K562 treated with DMSO at 1 percent for 48 hours (cell line): ENCODE results near the gene HK2. TPM values are rescaled to one million over a fixed set of nuclear protein-coding genes. Genes with fewer than 3 reads are reported as not detected.

ENCODE experiments used
- total RNA-seq: library from RNA; unstranded; fragments of 300-600 nt; gene quantifications from 2 replicates; pipeline ENCODE4 v1.2.3, GENCODE V29; 2022; ENCODE audit warnings: low replicate concordance; ENCODE audit errors: extremely low read depth

HK2 gene
- not detected in 2 replicates for total RNA-seq

DNA sequence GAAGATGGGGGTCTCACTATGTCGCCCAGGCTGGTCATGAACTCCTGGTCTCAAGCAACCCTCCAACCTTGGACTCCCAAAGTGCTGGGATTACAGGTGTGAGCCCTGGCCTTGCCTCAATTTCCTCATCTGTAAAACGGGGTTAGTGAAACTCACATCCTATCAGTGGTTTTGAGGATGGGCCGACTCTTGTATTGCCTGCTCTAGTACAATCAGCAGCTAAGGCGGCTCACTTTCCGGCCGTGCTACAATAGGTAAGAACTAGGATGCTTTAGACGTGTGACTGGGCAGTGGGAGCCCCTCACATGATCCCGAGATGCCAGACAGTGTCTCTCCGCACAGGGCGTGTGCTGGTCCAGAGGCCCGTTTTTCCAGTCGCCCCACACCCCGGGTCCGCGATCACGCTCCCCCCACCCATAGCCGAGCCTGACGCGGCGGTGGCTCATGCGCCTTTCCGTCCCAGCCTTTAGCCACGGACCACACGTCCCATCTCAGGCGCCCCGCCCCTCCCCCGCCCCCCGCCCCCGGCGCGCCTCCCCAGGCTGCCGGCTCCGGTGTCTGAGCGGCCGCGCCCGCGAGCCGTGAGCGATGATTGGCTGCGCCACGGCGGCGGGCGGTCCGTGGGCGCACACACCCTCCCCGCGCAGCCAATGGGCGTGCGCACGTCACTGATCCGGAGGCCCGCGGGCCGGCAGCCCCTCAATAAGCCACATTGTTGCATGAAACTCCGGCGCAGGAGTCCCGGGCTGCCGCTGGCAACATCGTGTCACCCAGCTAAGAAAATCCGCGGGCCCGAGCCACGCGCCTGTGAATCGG is at the start of gene HK2:
Gene HK2, plus strand, starts transcription at position 710 of the 816 bp plus-strand sequence. CDS start 454 bp downstream, outside the sequence.

Other genes starting within 250 kb of the HK2 start
- not detected in 2 replicates for gene M1AP, start 185.8 kb upstream of the HK2 start, total RNA-seq
- gene SEMA4F, start 179.9 kb upstream of the HK2 start, total RNA-seq, result not detected in 2 replicates
- gene POLE4, start 124.5 kb downstream of the HK2 start, total RNA-seq, result not detected in 2 replicates